HL-60 (cell line): ENCODE measurements around the gene RNF187.

Experiments used
- DNase-seq, 2 experiments: peaks; one replicate each; pipeline ENCODE4 v3.0.0-alpha.2; 2010 to 2020; ENCODE audit warnings: low read depth in 1 of 2, low spot score in 1 of 2
- H3K27ac ChIP-seq: fragments of 250-450 bp; sonication (Bioruptor Pico); replicated peaks from 2 replicates; pipeline ENCODE4 v1.5.1; 2020; ENCODE audit warnings: mild to moderate bottlenecking, moderate library complexity
- H3K27me3 ChIP-seq: fragments of 250-450 bp; sonication (Bioruptor Pico); 2 replicates; pipeline ENCODE4 v1.5.1; 2021; ENCODE audit warnings: mild to moderate bottlenecking, moderate library complexity; ENCODE audit not compliant: insufficient read depth, poor library complexity, severe bottlenecking
- H3K4me3 ChIP-seq: replicated peaks from 2 replicates; pipeline ENCODE4 v1.5.1; 2011; ENCODE audit warnings: mild to moderate bottlenecking, control low read depth, low read length; ENCODE audit not compliant: insufficient read depth
- CTCF ChIP-seq: IDR thresholded peaks from one replicate; pipeline ENCODE4 v1.5.1; 2011; ENCODE audit warnings: low read length, control low read depth, inconsistent platforms; ENCODE audit not compliant: insufficient read depth
- GABPA ChIP-seq: IDR thresholded peaks from 2 replicates; pipeline ENCODE4 v1.6.1; 2012; ENCODE audit warnings: low read depth
- POLR2AphosphoS5 ChIP-seq: IDR thresholded peaks from 2 replicates; pipeline ENCODE4 v1.6.1; 2012; ENCODE audit warnings: low read depth
- SPI1 ChIP-seq: IDR thresholded peaks from 2 replicates; pipeline ENCODE4 v1.6.1; 2012; ENCODE audit warnings: low read depth, mild to moderate bottlenecking, borderline replicate concordance
- TF ChIP-seq, protein P1 (sequence below): IDR thresholded peaks from 2 replicates; pipeline ENCODE4 v1.6.1; 2012; ENCODE audit warnings: low read depth; ENCODE audit not compliant: insufficient replicate concordance

RNF187 gene

GRCh38 chr1:228515200-228515834 is 28.1 kb downstream of the RNF187 start:
- DNase-seq = no peak
- Histone ChIP-seq H3K27me3 (peaks cover 6% of the 10 kb centered on the region), H3K4me3 (no peak overlapping the region), H3K27ac (no peak overlapping the region)
- no peak for TF ChIP-seq SPI1
- TF ChIP-seq GABPA = no peak
- TF ChIP-seq POLR2AphosphoS5 = no peak
- TF ChIP-seq CTCF = peak; percentile 16

DNA sequence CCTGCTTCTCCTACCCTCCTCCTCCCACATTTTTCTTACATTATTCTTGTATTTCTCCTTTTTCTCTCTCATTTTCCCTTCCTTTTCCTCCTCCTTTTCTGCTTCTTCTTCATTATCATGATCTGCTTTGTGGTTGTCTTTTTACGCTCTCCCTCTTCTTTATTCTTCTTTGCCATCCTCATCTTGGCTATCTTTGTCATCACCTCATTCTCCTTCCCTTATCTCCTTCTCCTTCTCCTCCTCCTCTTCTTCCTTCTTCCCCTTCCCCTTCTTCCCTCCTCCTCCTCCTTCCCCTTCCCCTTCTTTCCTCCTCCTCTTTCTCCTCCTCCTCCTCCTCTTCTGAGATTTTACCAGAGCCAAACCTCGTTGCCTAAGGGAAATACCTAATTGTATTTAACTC is 30.5 kb downstream of the RNF187 start:
- DNase-seq = no peak
- Histone ChIP-seq H3K4me3 (no peak overlapping the region), H3K27me3 (peaks cover 6% of the 10 kb centered on the region), H3K27ac (no peak overlapping the region)
- TF ChIP-seq POLR2AphosphoS5 = no peak
- TF ChIP-seq, protein P1, sequence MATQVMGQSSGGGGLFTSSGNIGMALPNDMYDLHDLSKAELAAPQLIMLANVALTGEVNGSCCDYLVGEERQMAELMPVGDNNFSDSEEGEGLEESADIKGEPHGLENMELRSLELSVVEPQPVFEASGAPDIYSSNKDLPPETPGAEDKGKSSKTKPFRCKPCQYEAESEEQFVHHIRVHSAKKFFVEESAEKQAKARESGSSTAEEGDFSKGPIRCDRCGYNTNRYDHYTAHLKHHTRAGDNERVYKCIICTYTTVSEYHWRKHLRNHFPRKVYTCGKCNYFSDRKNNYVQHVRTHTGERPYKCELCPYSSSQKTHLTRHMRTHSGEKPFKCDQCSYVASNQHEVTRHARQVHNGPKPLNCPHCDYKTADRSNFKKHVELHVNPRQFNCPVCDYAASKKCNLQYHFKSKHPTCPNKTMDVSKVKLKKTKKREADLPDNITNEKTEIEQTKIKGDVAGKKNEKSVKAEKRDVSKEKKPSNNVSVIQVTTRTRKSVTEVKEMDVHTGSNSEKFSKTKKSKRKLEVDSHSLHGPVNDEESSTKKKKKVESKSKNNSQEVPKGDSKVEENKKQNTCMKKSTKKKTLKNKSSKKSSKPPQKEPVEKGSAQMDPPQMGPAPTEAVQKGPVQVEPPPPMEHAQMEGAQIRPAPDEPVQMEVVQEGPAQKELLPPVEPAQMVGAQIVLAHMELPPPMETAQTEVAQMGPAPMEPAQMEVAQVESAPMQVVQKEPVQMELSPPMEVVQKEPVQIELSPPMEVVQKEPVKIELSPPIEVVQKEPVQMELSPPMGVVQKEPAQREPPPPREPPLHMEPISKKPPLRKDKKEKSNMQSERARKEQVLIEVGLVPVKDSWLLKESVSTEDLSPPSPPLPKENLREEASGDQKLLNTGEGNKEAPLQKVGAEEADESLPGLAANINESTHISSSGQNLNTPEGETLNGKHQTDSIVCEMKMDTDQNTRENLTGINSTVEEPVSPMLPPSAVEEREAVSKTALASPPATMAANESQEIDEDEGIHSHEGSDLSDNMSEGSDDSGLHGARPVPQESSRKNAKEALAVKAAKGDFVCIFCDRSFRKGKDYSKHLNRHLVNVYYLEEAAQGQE = no peak
- TF ChIP-seq CTCF = no peak
- no peak for TF ChIP-seq GABPA
- no peak for TF ChIP-seq SPI1

- no peak for DNase-seq
- TF ChIP-seq POLR2AphosphoS5 (no peak), SPI1 (peak; percentile 77; the same call in 1 of the 2 replicates)
- Histone ChIP-seq H3K27me3 (no peaks in the 10 kb centered on the region), H3K4me3 (no peak overlapping the region), H3K27ac (no peak overlapping the region)
These were observed 40.4 kb downstream of the RNF187 start for GRCh38 chr1:228527596-228527995.

DNA sequence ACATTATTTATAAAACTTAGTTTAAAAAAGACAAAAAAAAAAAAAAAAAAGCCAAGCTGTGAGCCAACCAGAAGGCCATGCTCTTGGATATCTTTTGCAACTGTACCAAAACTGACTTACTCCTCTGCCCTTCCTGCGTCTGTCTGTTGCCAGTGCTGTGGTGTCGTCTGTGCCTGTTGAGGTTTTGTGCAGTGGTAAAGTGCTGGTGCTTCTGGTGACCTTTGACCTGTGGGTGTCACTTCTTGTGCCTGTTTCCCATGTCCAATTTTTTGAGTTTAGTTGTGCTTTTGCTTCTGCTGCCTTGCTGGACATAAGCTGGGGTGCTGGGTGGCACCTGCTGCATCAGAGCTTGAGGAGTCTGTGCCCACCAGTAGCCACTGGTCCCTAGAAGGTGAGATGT is 41.4 kb downstream of the RNF187 start:
- no peak for DNase-seq
- TF ChIP-seq GABPA = no peak
- TF ChIP-seq CTCF = no peak
- TF ChIP-seq, protein P1 = no peak
- TF ChIP-seq POLR2AphosphoS5 = no peak
- TF ChIP-seq SPI1 = no peak
- H3K4me3 ChIP-seq = no peak overlapping the region
- no peaks in the 10 kb centered on the region for H3K27me3 ChIP-seq
- no peak overlapping the region for H3K27ac ChIP-seq
